Activated CD8-positive, alpha-beta memory T cell treated with anti-CD3 and anti-CD28 coated beads for 4 hours (primary cell): Measurements from ENCODE around the gene POLR2E.

Experiments used
- DNase-seq, 2 donors: peaks; one replicate each; pipeline ENCODE4 v3.0.0-alpha.2; 2020; ENCODE audit warnings: low read depth in 2 of 2

The POLR2E gene

GRCh38 chr19:1080360-1081161 is 14.6 kb downstream of the POLR2E start:
- no peak for DNase-seq

- DNase-seq: no peak
Observed at GRCh38 chr19:1079566-1080111, 15.5 kb downstream of the POLR2E start.

- peak; percentile 82 to 90 for DNase-seq
Observed at GRCh38 chr19:1076951-1077350, 18.2 kb downstream of the POLR2E start.

GRCh38 chr19:1076046-1076386 is 19.2 kb downstream of the POLR2E start:
- DNase-seq: no peak

GRCh38 chr19:1074544-1075283 is 20.5 kb downstream of the POLR2E start:
- peak; percentile 87 to 88 for DNase-seq

GRCh38 chr19:1073956-1074517 is 21.1 kb downstream of the POLR2E start:
- DNase-seq: no peak

GRCh38 chr19:1073063-1073955 is 21.9 kb downstream of the POLR2E start:
- no peak for DNase-seq

- no peak for DNase-seq
Observed at GRCh38 chr19:1072371-1073015, 22.7 kb downstream of the POLR2E start.

GRCh38 chr19:1070931-1071791 is 24.0 kb downstream of the POLR2E start:
- no peak for DNase-seq

GRCh38 chr19:1070576-1070930 is 24.6 kb downstream of the POLR2E start:
- no peak for DNase-seq

- DNase-seq: peak in 1 of 2 donors; percentile 47
Observed at GRCh38 chr19:1069009-1069779, 26.0 kb downstream of the POLR2E start.

- no peak for DNase-seq
Observed at GRCh38 chr19:1068009-1069001, 26.9 kb downstream of the POLR2E start.

- peak in 1 of 2 donors; percentile 48 for DNase-seq
Observed at GRCh38 chr19:1067341-1067957, 27.7 kb downstream of the POLR2E start.

- DNase-seq: peak; percentile 68 to 73
Observed at GRCh38 chr19:1066748-1067340, 28.3 kb downstream of the POLR2E start, which contains the start of gene ARHGAP45. Gene ARHGAP45, plus strand, starts transcription at chr19:1067167. Its CDS starts 239 bp downstream, at chr19:1067406.

GRCh38 chr19:1066251-1066747 is 28.9 kb downstream of the POLR2E start:
- no peak for DNase-seq

GRCh38 chr19:1065606-1066109 is 29.5 kb downstream of the POLR2E start:
- DNase-seq: no peak
